HepG2 (cell line): ENCODE data around the gene SHLD1. TPM values are rescaled to one million over a fixed set of nuclear protein-coding genes. Genes with fewer than 3 reads are reported as not detected.

Source experiments
- ATAC-seq: fragments of 200-7000 bp; cut with Tn5 transposase; 3 replicates; pipeline ENCODE4 v1.9.1; 2020; ENCODE audit warnings: mild to moderate bottlenecking, moderate library complexity
- BruUV-seq: library from RNA; stranded (reverse); fragments of 400-500 nt; replicated peaks from 2 replicates; lab custom pipeline; 2021; lab: Mats Ljungman, UMichigan
- CTCF ChIA-PET: fragments of 300-600 bp; formaldehyde crosslinking; extraction: SDS; loops from one replicate; lab custom pipeline; 2021; ENCODE audit warnings: low total read pairs, inconsistent platforms, low intra/inter-chr PET ratio; lab: Yijun Ruan, JAX
- POLR2A ChIA-PET: fragments of 350-600 bp; sonication (Branson Sonifier 250); formaldehyde crosslinking; loops from one replicate; lab custom pipeline; 2020; ENCODE audit warnings: antibody characterized with exemption, inconsistent platforms; lab: Yijun Ruan, JAX
- DNase-seq: peaks from one replicate; pipeline ENCODE4 v3.0.0-alpha.2; 2015; ENCODE audit warnings: low spot score
- FAIRE-seq: peaks from 3 replicates; lab custom pipeline; 2011; peaks lifted over from hg19 to GRCh38; lab: Jason Lieb, UNC
- H2AFZ ChIP-seq: one replicate; pipeline ENCODE4 v1.6.1; 2011; ENCODE audit warnings: low read length, inconsistent platforms
- H3K27ac ChIP-seq: fragments of 300-600 bp; 3 replicates; pipeline ENCODE4 v1.8.0; 2011; ENCODE audit warnings: mixed run types, mild to moderate bottlenecking, mixed read lengths, low read length, inconsistent platforms; ENCODE audit not compliant: insufficient read depth; ENCODE audit errors: extremely low read length
- H3K27me3 ChIP-seq, 2 experiments: fragments of 200-600 bp in 1 of 2; 2 replicates in 1 of 2; 3 replicates in 1 of 2; pipeline versions ENCODE4 v1.6.0 to v1.8.0; 2011; ENCODE audit warnings: low read length in 2 of 2, mild to moderate bottlenecking in 2 of 2, moderate library complexity in 2 of 2, inconsistent platforms in 1 of 2; ENCODE audit not compliant: insufficient read depth in 2 of 2, control insufficient read depth in 1 of 2
- H3K36me3 ChIP-seq, 2 experiments: fragments of 200-600 bp in 1 of 2; replicated peaks in 1 of 2; 2 replicates in 1 of 2; 3 replicates in 1 of 2; pipeline versions ENCODE4 v1.5.1 to v1.8.0; 2011; ENCODE audit warnings: low read length in 2 of 2, inconsistent platforms in 1 of 2; ENCODE audit not compliant: insufficient read depth in 2 of 2, control insufficient read depth in 1 of 2
- H3K4me1 ChIP-seq: 2 replicates; pipeline ENCODE4 v1.5.1; 2012; ENCODE audit warnings: low read length, inconsistent platforms; ENCODE audit not compliant: insufficient read depth
- H3K4me2 ChIP-seq: 2 replicates; pipeline ENCODE4 v1.6.0; 2011; ENCODE audit warnings: low read depth, low read length, inconsistent platforms
- H3K4me3 ChIP-seq, 3 experiments: fragments of 200-600 bp in 1 of 3; sonication (generic), shearing (Covaris generic) in 1 of 3; replicated peaks in 1 of 3; 2 replicates each; pipeline ENCODE4 v1.5.1; 2011 to 2016; ENCODE audit warnings: low read length in 3 of 3, inconsistent platforms in 2 of 3, low read depth in 2 of 3, mild to moderate bottlenecking in 2 of 3, control low read depth in 1 of 3, mixed read lengths in 1 of 3; ENCODE audit not compliant: insufficient read depth in 1 of 3
- H3K79me2 ChIP-seq: one replicate; pipeline ENCODE4 v1.6.1; 2011; ENCODE audit warnings: low read length, inconsistent platforms; ENCODE audit not compliant: insufficient read depth
- H3K9ac ChIP-seq: 2 replicates; pipeline ENCODE4 v1.6.0; 2011; ENCODE audit warnings: mild to moderate bottlenecking, low read depth, low read length, inconsistent platforms; ENCODE audit not compliant: insufficient read depth
- H3K9me3 ChIP-seq: 2 replicates; pipeline ENCODE4 v1.5.1; 2012; ENCODE audit warnings: mild to moderate bottlenecking, low read length
- H4K20me1 ChIP-seq: 2 replicates; pipeline ENCODE4 v1.6.0; 2011; ENCODE audit warnings: inconsistent platforms, mild to moderate bottlenecking, low read length, moderate library complexity; ENCODE audit not compliant: insufficient read depth
- DPF2 ChIP-seq: sonication (generic); formaldehyde crosslinking; IDR thresholded peaks from 2 replicates; pipeline ENCODE4 v1.4.0; 2020; ENCODE audit warnings: mild to moderate bottlenecking, low read depth, missing genetic modification reagents, borderline replicate concordance
- EP300 ChIP-seq, 3 experiments: sonication (generic) in 1 of 3; formaldehyde crosslinking in 1 of 3; IDR thresholded peaks; 2 replicates each; pipeline versions ENCODE4 v1.5.1 to v1.6.1; 2011 to 2020; ENCODE audit warnings: low read depth in 2 of 3, low read length in 2 of 3, borderline replicate concordance in 1 of 3, improper control_type of control experiment in 1 of 3, mild to moderate bottlenecking in 1 of 3, missing genetic modification reagents in 1 of 3, moderate library complexity in 1 of 3
- HOXD1 ChIP-seq: sonication (generic); formaldehyde crosslinking; IDR thresholded peaks from 2 replicates; pipeline ENCODE4 v1.5.0; 2020; ENCODE audit warnings: missing genetic modification reagents
- KMT2B ChIP-seq: IDR thresholded peaks from 2 replicates; pipeline ENCODE4 v1.6.1; 2016; ENCODE audit warnings: missing genetic modification reagents, missing compliant biosample characterization
- MAFF ChIP-seq: IDR thresholded peaks from 2 replicates; pipeline ENCODE4 v1.6.1; 2011; ENCODE audit warnings: low read depth, low read length, improper control_type of control experiment
- MAFK ChIP-seq, 2 experiments: IDR thresholded peaks in 1 of 2; conservative IDR thresholded peaks in 1 of 2; 2 replicates each; pipeline ENCODE4 v1.6.1; 2011; ENCODE audit warnings: improper control_type of control experiment in 2 of 2, low read length in 2 of 2
- NFE2L2 ChIP-seq: fragments of 150-350 bp; IDR thresholded peaks from 2 replicates; pipeline ENCODE4 v1.6.1; 2014; ENCODE audit warnings: low read length
- STAT5B ChIP-seq: sonication (generic); formaldehyde crosslinking; IDR thresholded peaks from 2 replicates; pipeline ENCODE4 v1.4.0; 2020; ENCODE audit warnings: missing genetic modification reagents
- ZNF792 ChIP-seq: IDR thresholded peaks from 2 replicates; pipeline ENCODE4 v1.6.1; 2016
- ZSCAN22 ChIP-seq: sonication (generic); formaldehyde crosslinking; IDR thresholded peaks from 2 replicates; pipeline ENCODE4 v1.4.0; 2020; ENCODE audit warnings: mild to moderate bottlenecking, missing genetic modification reagents
- WGBS: methylation state at CpG from one replicate; pipeline ENCODE4 v1.1.6; 2017; ENCODE audit warnings: low lambda C conversion rate; 5-methylcytosine and 5-hydroxymethylcytosine counted together
- in situ Hi-C: cut with HindIII; loops from 2 replicates; pipeline ENCODE4 v1.10.0; 2017; ENCODE audit warnings: low pct_unique_long_range_greater_than_20kb; ENCODE audit not compliant: extremely low pct_ligation_motif_present
- intact Hi-C: fragments of 100-400 bp; cut with micrococcal nuclease; formaldehyde crosslinking; loops from one replicate; pipeline ENCODE4 v1.10.0; 2022; ENCODE audit not compliant: unreplicated experiment
- polyA plus RNA-seq, 8 experiments: library from polyadenylated mRNA; depleted of rRNA in 3 of 8; stranded (reverse) in 7 of 8; unstranded in 1 of 8; fragments of >200 nt; fragmentation: Illumina TruSeq in 4 of 8; extraction: Trizol in 4 of 8; gene quantifications; 2 replicates each; pipeline versions ENCODE4 v1.2.1 to v1.2.3, GENCODE V29; 2011 to 2016; ENCODE audit warnings: low read depth in 4 of 8, missing spikeins in 1 of 8, mixed read lengths in 1 of 8; ENCODE audit not compliant: insufficient read depth in 1 of 8
- total RNA-seq, 5 experiments: library from RNA; depleted of rRNA; stranded (reverse); fragments of >200 nt; fragmentation: Illumina TruSeq; extraction: Trizol; gene quantifications; 2 replicates each; pipeline ENCODE4 v1.2.3, GENCODE V29; 2016; ENCODE audit warnings: low read depth in 1 of 5
- TF ChIP-seq, protein P1 (sequence below): sonication (generic); formaldehyde crosslinking; IDR thresholded peaks from 2 replicates; pipeline ENCODE4 v1.4.0; 2020; ENCODE audit warnings: mild to moderate bottlenecking, missing genetic modification reagents
- TF ChIP-seq, protein P2 (sequence below): sonication (generic); formaldehyde crosslinking; IDR thresholded peaks from 2 replicates; pipeline ENCODE4 v1.5.0; 2020; ENCODE audit warnings: mild to moderate bottlenecking, missing genetic modification reagents
- TF ChIP-seq, protein P3 (sequence below): IDR thresholded peaks from 2 replicates; pipeline ENCODE4 v1.6.1; 2016; ENCODE audit warnings: control low read depth
- TF ChIP-seq, protein P4 (sequence below): sonication (generic); formaldehyde crosslinking; IDR thresholded peaks from 2 replicates; pipeline ENCODE4 v1.8.0; 2022; ENCODE audit warnings: mild to moderate bottlenecking, missing genetic modification reagents; ENCODE audit not compliant: insufficient replicate concordance

SHLD1 gene
- total and polyA plus RNA-seq, 2 of the 13 experiments (the other 11 are each of a cell fraction or from before 2014, with no cell fraction given): 8.9 to 10.0 TPM

DNA sequence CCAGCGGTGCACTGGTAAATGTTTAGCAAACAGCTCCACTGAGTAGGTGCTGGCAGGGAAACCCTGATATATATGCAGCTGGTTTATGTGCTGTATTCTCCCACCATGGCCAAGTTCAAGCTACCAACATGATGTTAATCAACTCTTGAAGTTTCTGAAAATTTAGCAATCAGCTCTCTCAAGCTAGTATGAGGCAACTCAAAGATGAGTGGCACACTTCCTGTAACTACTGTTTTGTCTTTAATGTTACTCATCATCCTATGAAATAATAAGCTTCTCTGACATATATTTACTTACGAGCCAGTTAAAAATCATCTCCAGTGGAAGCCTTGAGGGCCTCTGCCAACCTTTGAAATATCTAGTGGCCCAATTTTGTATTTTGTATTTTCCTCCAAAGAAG is 145.4 kb downstream of the SHLD1 start:
- TF ChIP-seq, protein P1, sequence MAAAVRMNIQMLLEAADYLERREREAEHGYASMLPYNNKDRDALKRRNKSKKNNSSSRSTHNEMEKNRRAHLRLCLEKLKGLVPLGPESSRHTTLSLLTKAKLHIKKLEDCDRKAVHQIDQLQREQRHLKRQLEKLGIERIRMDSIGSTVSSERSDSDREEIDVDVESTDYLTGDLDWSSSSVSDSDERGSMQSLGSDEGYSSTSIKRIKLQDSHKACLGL (CRISPR knock-in tag): no peak
- TF ChIP-seq HOXD1 (CRISPR knock-in tag): no peak
- TF ChIP-seq, protein P2, sequence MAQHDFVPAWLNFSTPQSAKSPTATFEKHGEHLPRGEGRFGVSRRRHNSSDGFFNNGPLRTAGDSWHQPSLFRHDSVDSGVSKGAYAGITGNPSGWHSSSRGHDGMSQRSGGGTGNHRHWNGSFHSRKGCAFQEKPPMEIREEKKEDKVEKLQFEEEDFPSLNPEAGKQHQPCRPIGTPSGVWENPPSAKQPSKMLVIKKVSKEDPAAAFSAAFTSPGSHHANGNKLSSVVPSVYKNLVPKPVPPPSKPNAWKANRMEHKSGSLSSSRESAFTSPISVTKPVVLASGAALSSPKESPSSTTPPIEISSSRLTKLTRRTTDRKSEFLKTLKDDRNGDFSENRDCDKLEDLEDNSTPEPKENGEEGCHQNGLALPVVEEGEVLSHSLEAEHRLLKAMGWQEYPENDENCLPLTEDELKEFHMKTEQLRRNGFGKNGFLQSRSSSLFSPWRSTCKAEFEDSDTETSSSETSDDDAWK: no peak
- ChIA-PET POLR2A (no interaction called here), CTCF (no interaction called here)
- H3K9me3 ChIP-seq: no peaks in the 10 kb centered on the region
- WGBS: under 1% methylated on average over 2 of the region's 2 CpGs
- DNase-seq (no peak), FAIRE-seq (no peak), ATAC-seq (no peak)
- H3K4me3 ChIP-seq: no peak overlapping the region
- H3K27ac ChIP-seq: no peak overlapping the region
- H3K36me3 ChIP-seq: no peaks in the 10 kb centered on the region
- intact Hi-C loops (no loop called here), in situ Hi-C loops (no loop called here)
- H2AFZ ChIP-seq: no peak overlapping the region
- BruUV-seq: no TSS peak
- H3K27me3 ChIP-seq: peaks cover 0 to 5% of the 10 kb centered on the region in 2 experiments; a peak in 3 of 5 replicates
- H3K4me1 ChIP-seq: no peaks in the 10 kb centered on the region
- no peaks in the 10 kb centered on the region for H4K20me1 ChIP-seq
- no peaks in the 10 kb centered on the region for H3K79me2 ChIP-seq
- H3K4me2 ChIP-seq: no peak overlapping the region
- no peak overlapping the region for H3K9ac ChIP-seq

DNA sequence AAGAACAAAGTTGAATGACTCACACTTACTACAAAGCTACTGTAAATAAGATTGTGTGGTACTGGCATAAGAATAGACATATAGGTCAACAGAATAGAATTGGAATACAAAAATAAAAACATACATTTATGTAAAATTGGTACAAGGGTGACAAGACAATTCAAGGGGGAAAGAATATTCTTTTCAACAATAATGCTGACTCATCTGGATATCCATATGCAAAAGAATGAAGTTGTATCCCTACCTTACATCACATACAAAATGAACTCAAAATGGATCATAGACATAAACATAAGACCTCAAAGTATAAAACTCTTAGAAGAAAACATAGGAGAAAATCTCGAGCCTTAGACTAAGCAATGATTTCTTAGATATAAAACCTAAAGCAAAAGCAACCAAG is 149.2 kb downstream of the SHLD1 start:
- FAIRE-seq (no peak), DNase-seq (no peak), ATAC-seq (no peak)
- CTCF ChIA-PET: no interaction called here
- no peaks in the 10 kb centered on the region for H3K79me2 ChIP-seq
- intact Hi-C loops (no loop called here), in situ Hi-C loops (no loop called here)
- WGBS: 0% methylated on average over 1 of the region's 1 CpG
- H3K4me3 ChIP-seq: no peak overlapping the region
- no peak overlapping the region for H3K4me2 ChIP-seq
- no peak overlapping the region for H3K27ac ChIP-seq
- no peaks in the 10 kb centered on the region for H3K36me3 ChIP-seq
- no peak overlapping the region for H2AFZ ChIP-seq
- POLR2A ChIA-PET: no interaction called here
- H3K9me3 ChIP-seq: no peaks in the 10 kb centered on the region
- H3K27me3 ChIP-seq: peaks cover 0 to 2% of the 10 kb centered on the region in 2 experiments; a peak in 1 of 5 replicates
- H4K20me1 ChIP-seq: no peaks in the 10 kb centered on the region
- BruUV-seq: no TSS peak
- no peak overlapping the region for H3K9ac ChIP-seq
- no peaks in the 10 kb centered on the region for H3K4me1 ChIP-seq
- TF ChIP-seq, protein P3, sequence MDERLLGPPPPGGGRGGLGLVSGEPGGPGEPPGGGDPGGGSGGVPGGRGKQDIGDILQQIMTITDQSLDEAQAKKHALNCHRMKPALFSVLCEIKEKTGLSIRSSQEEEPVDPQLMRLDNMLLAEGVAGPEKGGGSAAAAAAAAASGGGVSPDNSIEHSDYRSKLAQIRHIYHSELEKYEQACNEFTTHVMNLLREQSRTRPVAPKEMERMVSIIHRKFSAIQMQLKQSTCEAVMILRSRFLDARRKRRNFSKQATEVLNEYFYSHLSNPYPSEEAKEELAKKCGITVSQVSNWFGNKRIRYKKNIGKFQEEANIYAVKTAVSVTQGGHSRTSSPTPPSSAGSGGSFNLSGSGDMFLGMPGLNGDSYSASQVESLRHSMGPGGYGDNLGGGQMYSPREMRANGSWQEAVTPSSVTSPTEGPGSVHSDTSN (CRISPR knock-in tag): no peak
- TF ChIP-seq, protein P4, sequence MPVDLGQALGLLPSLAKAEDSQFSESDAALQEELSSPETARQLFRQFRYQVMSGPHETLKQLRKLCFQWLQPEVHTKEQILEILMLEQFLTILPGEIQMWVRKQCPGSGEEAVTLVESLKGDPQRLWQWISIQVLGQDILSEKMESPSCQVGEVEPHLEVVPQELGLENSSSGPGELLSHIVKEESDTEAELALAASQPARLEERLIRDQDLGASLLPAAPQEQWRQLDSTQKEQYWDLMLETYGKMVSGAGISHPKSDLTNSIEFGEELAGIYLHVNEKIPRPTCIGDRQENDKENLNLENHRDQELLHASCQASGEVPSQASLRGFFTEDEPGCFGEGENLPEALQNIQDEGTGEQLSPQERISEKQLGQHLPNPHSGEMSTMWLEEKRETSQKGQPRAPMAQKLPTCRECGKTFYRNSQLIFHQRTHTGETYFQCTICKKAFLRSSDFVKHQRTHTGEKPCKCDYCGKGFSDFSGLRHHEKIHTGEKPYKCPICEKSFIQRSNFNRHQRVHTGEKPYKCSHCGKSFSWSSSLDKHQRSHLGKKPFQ (CRISPR knock-in tag): no peak
- no peak for TF ChIP-seq STAT5B (CRISPR knock-in tag)
- no peak for TF ChIP-seq DPF2 (CRISPR knock-in tag)
- no peak for TF ChIP-seq ZNF792 (CRISPR knock-in tag)
- peak; percentile 76 for TF ChIP-seq NFE2L2
- no peak for TF ChIP-seq EP300 (IDR thresholded peaks at IDR 0.05; ENCODE audit: low read depth in 2 of 2, low read length in 2 of 2)
- TF ChIP-seq EP300 (CRISPR knock-in tag; IDR thresholded peaks at IDR 0.05; ENCODE audit: borderline replicate concordance): no peak
- TF ChIP-seq MAFK (conservative IDR thresholded peaks at IDR 0.05 in 1 of 2, IDR thresholded peaks at IDR 0.05 in 1 of 2; ENCODE audit: low read length in 2 of 2): peak; percentile 98 to 99
- TF ChIP-seq ZSCAN22 (CRISPR knock-in tag): no peak
- TF ChIP-seq KMT2B (CRISPR knock-in tag): no peak
- TF ChIP-seq MAFF: peak; percentile 97
